ENCODE results near the gene SYT13.

Gene SYT13

GRCh38 chr11:45225277-45225676 lies 60.9 kb downstream of the SYT13 start:
- Histone ChIP-seq H3K27me3 (ENCODE audit: insufficient read depth, low read length) (no peaks in the 10 kb centered on the region), H3K4me3 (ENCODE audit: low read depth, low read length, poor library complexity, severe bottlenecking) (no peak overlapping the region), H3K9me3 (ENCODE audit: low read length) (no peaks in the 10 kb centered on the region), H3K27ac (ENCODE audit: low read depth, low read length, poor library complexity, severe bottlenecking) (no peak overlapping the region), H4K20me1 (ENCODE audit: insufficient read depth, low read length) (no peaks in the 10 kb centered on the region), H2AFZ (ENCODE audit: low read length) (no peak overlapping the region), H3F3A (ENCODE audit: insufficient read depth, low read length) (no peaks in the 10 kb centered on the region), H3K4me2 (ENCODE audit: low read length) (no peak overlapping the region), H3K79me2 (ENCODE audit: insufficient read depth, low read length) (no peaks in the 10 kb centered on the region), H3K36me3 (ENCODE audit: insufficient read depth, low read length) (no peaks in the 10 kb centered on the region), H3K9me2 (ENCODE audit: low read depth, low read length) (no peaks in the 10 kb centered on the region), H3K4me1 (ENCODE audit: insufficient read depth, low read length, severe bottlenecking) (no peaks in the 10 kb centered on the region), H3K9ac (ENCODE audit: low read length) (no peak overlapping the region)
- no peak for TF ChIP-seq EZH2 (IDR thresholded peaks at IDR 0.05; ENCODE audit: borderline replicate concordance, low read length)
- no peak for TF ChIP-seq CTCF (IDR thresholded peaks at IDR 0.05; ENCODE audit: low read length)

- no peaks in the 10 kb centered on the region for H3K9me2 ChIP-seq (ENCODE audit: low read depth, low read length)
- no peaks in the 10 kb centered on the region for H3K79me2 ChIP-seq (ENCODE audit: insufficient read depth, low read length)
- H4K20me1 ChIP-seq (ENCODE audit: insufficient read depth, low read length), result no peaks in the 10 kb centered on the region
- H3K9me3 ChIP-seq (ENCODE audit: low read length), result no peaks in the 10 kb centered on the region
- H3K4me1 ChIP-seq (ENCODE audit: insufficient read depth, low read length, severe bottlenecking), result no peaks in the 10 kb centered on the region
- H3K36me3 ChIP-seq (ENCODE audit: insufficient read depth, low read length), result no peaks in the 10 kb centered on the region
- H3F3A ChIP-seq (ENCODE audit: insufficient read depth, low read length), result no peaks in the 10 kb centered on the region
- no peak overlapping the region for H3K4me3 ChIP-seq (ENCODE audit: low read depth, low read length, poor library complexity, severe bottlenecking)
- H3K4me2 ChIP-seq (ENCODE audit: low read length), result no peak overlapping the region
- no peak for TF ChIP-seq EZH2 (IDR thresholded peaks at IDR 0.05; ENCODE audit: borderline replicate concordance, low read length)
- TF ChIP-seq CTCF (IDR thresholded peaks at IDR 0.05; ENCODE audit: low read length), result no peak
- H2AFZ ChIP-seq (ENCODE audit: low read length), result no peak overlapping the region
- H3K9ac ChIP-seq (ENCODE audit: low read length), result no peak overlapping the region
- H3K27me3 ChIP-seq (ENCODE audit: insufficient read depth, low read length), result no peaks in the 10 kb centered on the region
- H3K27ac ChIP-seq (ENCODE audit: low read depth, low read length, poor library complexity, severe bottlenecking), result no peak overlapping the region
These were observed 61.4 kb downstream of the SYT13 start for GRCh38 chr11:45224766-45225165.

GRCh38 chr11:45223496-45223895 lies 62.6 kb downstream of the SYT13 start:
- Histone ChIP-seq H3K9me3 (ENCODE audit: low read length) (no peaks in the 10 kb centered on the region), H3K9ac (ENCODE audit: low read length) (no peak overlapping the region), H3K4me1 (ENCODE audit: insufficient read depth, low read length, severe bottlenecking) (no peaks in the 10 kb centered on the region), H3F3A (ENCODE audit: insufficient read depth, low read length) (no peaks in the 10 kb centered on the region), H3K36me3 (ENCODE audit: insufficient read depth, low read length) (no peaks in the 10 kb centered on the region), H4K20me1 (ENCODE audit: insufficient read depth, low read length) (no peaks in the 10 kb centered on the region), H3K9me2 (ENCODE audit: low read depth, low read length) (no peaks in the 10 kb centered on the region), H3K27me3 (ENCODE audit: insufficient read depth, low read length) (no peaks in the 10 kb centered on the region), H2AFZ (ENCODE audit: low read length) (no peak overlapping the region), H3K27ac (ENCODE audit: low read depth, low read length, poor library complexity, severe bottlenecking) (no peak overlapping the region), H3K4me2 (ENCODE audit: low read length) (no peak overlapping the region), H3K4me3 (ENCODE audit: low read depth, low read length, poor library complexity, severe bottlenecking) (no peak overlapping the region), H3K79me2 (ENCODE audit: insufficient read depth, low read length) (no peaks in the 10 kb centered on the region)
- TF ChIP-seq CTCF (IDR thresholded peaks at IDR 0.05; ENCODE audit: low read length) (no peak), EZH2 (IDR thresholded peaks at IDR 0.05; ENCODE audit: borderline replicate concordance, low read length) (no peak)

Measured in OCI-LY1 (cell line).